HG03521 (cell line): Measurements from ENCODE around the gene SHLD1.
"Not testable (repeated sequence)": the region's sequence is repeated elsewhere in the genome, so short reads cannot be mapped to it uniquely, and the experiment has no call there.

Experiments
- ATAC-seq: cut with Tn5 transposase; IDR thresholded peaks from one replicate; pipeline ENCODE4 v1.9.1; 2021; ENCODE audit warnings: mild to moderate bottlenecking, moderate library complexity; ENCODE audit not compliant: unreplicated experiment

Gene SHLD1

DNA sequence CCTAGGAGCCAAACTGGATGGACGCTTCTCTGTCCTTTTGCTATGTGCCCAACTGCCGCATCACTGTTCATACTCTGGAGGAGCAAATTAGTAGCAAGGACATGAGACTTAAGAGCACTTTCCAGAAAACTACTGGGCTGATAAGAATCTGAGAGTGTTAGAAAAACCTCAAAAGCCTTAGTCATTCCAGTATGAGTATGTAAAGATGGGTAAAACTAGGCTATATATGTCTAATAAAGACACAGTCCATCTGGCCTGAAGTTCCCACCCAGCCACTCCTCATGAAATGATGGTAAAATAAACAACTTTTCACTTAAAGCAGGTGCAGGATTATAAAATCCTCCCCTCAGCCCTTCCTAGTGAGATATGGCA lies 30.6 kb downstream of the SHLD1 start:
- no peak for ATAC-seq

DNA sequence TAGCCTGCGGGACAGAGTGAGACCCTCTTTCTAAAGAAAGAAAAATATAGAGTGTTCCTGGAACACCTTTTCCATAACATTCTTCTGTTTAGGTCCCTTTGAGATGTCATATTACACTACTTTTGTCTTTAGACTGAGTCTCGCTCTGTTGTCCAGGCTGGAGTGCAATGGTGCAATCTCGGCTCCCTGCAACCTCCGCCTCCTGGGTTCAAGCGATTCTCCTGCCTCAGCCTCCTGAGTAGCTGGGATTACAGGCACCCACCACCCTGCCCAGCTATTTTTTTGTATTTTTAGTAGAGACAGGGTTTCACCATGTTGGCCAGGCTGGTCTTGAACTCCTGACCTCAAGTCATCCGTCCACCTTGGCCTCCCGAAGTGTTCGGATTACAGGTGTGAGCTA lies 31.2 kb downstream of the SHLD1 start:
- not testable (repeated sequence) for ATAC-seq

DNA sequence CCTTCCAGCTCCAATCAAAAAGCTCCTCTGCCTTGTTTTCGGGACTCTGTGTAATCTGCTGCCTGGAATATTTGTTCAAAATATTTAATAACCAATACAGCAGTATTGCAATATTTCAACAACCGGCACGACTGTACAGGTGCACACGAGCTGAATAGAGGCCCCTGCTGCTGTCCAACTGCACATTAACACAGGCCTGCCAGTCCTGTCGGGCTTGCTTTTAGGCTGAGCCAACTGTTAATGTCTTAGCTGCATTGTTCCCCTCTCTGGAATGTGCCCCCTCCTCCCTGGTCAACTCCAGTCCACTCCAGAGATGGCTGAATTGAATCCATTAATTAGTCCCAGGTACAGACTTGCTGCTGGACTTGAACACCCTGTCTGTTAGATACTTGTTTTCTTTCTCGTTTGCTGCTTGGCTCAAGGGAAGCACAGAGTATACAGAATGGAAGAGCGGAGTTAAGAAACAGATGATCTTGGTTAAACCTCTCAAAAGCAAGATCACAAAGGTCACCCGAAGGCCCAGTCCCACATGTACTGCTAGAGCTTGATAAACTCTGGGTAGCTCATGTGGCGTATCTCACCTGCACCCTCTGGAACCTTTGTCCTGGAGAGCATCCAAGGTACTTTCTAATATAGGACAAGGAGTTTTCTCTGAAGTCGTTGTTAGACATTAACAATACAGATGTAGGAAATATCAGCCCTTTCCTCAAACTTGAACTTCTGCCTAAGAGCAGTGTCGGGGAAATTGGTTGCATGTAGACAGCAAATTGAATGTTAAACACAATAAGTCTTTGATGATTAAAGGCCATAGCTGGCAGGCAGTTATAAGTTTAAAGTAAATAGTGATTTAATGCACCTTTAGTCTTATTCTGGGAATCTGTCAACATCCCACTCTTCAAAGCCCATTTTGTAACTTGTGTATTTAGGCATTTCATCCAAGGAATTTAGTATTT lies 31.9 kb downstream of the SHLD1 start:
- ATAC-seq: no peak

DNA sequence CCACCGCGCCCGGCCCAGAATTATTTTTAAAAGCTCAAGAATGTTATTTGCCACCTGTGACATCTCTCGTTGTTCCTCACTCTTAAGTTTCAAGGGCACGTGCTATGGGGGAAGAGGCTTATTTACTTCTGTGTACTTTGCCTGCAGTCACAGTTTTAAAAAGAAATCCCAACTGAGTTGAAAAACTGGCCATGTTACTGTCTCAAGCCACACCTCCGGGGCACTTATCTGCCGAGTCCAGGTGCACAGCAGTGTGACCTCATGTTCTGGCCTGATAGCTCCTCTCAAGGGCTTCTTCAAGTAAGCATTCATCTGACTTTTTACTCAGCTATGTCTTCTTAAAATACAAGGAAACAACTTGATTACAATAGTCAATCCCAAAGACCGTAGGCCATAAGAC lies 34.5 kb downstream of the SHLD1 start:
- no peak for ATAC-seq

DNA sequence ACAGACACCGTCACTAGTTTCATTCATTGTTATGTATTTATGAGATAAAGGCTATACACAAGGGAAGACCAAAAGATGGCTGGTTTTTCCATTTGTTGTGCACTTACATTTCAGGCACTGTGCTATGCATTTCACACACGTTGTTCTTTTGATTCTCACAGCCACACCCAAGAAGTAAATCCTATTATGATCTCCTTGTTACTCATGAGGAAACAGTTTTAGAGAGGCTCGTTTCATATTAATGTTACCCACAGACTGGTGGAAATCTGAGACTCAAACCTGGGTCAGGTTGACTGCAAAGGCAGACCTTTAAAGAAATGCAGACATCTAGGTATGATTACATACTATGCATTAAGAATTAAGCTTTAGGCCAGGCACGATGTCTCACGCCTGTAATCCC lies 34.9 kb downstream of the SHLD1 start:
- ATAC-seq: no peak

DNA sequence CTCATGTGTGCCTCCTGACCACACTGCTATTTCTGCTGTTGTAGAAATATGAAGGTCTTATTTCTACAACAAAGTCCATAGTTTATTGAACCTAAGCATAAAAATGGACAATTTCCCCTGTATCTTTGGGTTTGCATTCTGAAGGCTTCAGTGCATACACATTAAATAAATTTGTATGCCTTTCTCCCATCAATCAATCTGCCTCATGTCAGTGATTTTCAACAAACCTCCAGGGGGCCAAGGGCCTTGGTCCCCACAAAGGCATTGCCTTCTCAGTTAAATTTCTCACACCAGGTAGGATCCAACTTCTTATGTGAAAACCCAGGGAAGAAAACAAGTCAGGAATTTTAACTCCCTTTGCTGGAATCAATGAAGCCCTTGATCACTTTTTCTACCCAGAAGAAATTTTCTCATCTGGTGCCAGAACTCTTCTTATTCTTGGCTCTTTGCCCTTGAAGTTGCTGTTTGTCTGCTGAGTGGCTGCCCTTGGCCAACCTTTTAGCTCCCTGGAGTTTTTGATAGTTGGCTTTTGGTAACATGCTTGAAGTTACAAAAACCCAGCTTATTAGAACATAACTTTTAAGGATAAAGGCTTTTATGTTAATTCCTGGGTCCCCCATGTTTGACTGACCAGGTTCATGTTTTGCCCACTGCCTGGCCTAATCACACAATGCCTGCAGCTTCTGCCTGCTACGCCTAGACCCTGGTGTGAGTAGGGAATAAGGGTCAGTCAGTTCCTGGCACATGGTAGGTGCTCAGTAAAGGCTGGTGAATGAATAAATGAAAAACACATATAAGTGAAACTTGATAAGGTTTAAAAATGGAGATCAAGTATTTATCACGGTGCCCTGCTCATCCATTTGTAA lies 37.0 kb downstream of the SHLD1 start:
- ATAC-seq: no peak

DNA sequence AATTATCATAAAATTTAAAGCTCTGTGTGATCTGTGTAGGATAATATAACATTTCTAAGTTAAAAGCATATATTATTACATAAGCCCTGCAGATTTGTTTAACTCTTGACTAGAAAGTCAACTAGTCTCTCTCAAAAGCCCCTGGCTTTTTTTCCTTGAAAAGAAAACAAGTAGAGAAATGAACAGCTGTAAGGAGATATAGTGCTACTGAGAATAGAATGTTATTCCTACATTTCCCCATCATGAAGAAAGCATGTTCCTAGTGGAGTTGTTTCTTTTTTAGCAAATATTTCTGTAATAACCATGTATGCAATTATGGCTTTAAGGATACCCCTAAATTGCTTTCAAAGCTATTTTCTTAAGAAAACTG lies 37.6 kb downstream of the SHLD1 start:
- ATAC-seq: no peak

DNA sequence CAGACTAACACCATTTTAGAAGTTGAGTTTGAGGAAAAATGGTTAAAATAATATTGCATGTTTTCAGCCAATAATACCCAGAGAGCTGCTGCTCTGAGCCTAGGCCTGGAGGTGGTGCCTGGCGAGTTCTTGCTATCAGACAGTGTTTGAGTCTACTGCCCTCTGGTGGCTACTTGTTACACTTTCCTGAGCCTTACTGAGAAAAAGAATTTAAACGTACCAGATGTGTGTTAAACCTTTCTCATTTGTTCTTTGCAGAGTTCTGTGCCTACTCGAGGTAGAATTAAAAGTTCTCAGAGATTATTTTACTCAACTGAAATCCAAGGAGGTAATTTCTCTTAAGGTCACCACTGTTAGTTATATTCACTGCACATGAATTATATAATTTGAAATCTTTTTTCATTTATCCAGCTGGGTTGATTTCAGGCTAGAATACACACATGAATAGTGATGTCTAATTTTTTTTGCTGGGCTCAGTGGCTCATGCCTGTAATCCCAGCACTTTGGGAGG lies 38.2 kb downstream of the SHLD1 start:
- ATAC-seq: peak; percentile 64

DNA sequence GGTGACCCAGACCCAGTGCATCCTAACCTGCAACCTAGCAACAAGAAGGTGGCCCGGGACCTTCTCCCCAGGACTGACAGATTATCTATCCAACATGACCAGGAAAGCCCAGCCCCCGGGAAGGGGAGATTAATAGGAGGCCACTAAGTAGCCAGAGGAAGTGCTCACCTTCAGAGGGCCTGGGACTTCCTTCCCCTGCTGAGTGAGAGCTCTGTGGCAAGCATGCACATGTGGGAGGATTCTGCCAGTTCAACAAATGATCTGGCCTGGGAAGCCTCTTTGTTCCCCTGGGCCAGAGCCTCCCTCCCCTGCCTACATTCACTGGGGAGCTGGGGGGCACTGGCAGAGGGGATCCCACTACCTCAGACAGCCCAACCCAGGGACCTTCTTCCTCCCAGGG lies 39.6 kb downstream of the SHLD1 start:
- no peak for ATAC-seq

DNA sequence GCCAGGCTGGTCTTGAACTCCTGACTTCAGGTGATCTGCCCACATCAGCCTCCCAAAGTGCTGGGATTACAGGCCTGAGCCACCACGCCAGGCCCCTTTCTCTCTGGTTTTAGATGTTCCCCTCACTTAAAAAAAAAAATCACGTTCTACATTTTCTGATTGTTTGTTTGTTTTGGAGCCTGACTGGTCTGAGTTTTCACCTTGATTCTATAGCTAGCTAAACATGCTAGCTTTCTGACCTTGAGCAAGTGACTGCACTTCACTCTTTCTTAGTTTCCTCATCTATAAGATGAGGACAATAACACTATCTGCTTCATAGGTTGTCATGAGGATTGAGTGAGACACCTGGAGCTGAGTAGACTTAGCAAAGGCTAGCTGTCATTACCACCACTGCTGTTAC lies 43.7 kb downstream of the SHLD1 start:
- no peak for ATAC-seq

DNA sequence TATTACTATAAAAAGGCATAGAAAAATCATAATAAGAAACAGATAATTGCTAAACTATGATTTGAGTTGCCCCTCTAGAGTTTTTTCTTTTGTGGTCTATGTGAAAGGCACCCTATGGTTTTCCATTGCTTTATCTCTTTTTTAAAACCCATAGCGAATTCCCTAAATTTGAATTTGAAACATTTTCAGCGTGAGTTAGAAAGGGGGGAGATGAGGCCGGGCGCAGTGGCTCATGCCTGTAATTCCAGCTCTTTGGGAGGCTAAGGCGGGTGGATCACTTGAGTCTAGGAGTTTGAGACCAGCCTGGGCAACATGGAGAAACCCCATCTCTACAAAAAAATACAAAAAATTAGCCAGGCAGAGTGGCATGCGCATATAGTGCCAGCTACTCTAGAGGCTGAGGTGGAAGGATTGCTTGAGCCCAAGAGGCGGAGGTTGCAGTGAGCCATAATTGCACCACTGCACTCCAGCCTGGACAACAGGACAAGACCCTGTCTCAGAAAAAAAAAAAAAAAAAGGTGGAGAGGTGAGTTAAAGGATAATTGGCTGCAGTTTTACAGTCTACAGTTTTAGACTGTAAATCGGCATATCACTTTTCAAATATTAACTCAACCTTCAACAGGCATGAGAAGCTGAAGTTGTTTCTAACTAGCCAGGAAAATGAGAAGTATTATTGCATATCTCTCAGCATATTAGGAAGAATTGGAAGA lies 46.3 kb downstream of the SHLD1 start:
- no peak for ATAC-seq

DNA sequence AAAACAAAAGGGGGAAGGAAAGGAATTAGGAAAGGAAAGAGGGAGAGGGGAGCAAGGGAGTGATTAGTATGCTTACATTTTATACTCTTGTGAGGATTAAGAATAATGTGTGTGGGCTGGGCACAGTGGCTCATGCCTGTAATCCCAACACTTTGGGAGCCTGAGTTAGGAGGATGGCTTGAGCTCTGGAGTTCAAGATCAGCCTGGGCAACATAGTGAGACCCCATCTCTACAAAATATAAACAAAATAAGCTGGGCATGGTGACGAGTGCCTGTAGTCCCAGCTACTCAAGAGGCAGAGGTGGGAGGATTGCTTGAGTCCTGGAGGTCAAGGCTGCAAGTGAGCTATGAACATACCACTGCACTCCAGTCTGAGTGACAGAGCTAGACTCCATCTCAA lies 47.0 kb downstream of the SHLD1 start:
- ATAC-seq: no peak

DNA sequence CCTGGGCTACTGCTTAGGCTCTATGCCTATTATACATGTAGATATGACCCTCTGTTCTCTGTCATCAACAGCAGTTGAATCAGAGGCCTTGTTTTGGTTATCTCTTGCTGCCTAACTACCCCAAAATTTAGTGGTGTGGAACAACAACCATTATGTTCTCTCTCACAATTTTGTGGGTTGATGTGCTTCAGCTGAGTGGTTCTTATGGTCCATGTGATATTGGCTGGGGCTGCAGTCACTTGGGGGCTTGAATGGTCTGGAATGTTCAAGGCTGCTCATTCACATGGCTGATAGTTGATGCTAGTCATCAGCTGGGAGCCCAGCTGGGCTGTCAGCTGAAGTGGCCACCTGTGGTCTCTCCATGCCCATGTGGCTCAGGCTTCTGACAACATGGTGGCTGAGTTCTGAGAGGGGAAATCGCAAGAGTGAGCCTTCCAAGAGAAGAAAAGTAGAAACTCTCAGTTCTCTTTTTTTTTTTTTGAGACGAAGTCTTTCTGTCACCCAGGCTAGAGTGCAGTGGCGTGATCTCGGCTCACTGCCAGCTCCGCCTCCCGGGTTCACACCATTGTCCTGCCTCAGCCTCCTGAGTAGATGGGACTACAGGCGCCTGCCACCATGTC lies 47.8 kb downstream of the SHLD1 start:
- ATAC-seq: peak; percentile 91

DNA sequence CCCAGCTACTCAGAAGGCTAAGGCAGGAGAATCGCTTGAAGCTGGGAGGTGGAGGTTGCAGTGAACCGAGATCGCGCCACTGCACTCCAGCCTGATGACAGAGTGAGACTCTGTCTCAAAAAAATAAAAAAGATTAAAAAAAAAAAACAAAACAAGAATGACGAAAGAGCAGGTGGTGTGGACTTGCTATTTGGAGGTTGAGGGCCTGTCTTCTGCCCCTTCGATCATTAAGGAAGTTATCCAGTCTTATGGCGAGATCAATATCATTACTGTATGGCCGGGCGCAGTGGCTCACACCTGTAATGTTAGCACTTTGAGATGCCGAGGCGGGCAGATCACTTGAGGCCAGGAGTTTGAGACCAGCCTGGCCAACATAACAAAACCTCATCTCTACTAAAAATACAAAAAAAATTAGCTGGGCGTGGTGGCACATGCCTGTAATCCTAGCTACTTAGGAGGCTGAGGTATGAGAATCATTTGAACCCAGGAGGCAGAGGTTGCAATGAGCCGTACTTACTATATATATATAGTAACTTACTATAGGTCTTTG lies 53.6 kb downstream of the SHLD1 start:
- not testable (repeated sequence) for ATAC-seq

DNA sequence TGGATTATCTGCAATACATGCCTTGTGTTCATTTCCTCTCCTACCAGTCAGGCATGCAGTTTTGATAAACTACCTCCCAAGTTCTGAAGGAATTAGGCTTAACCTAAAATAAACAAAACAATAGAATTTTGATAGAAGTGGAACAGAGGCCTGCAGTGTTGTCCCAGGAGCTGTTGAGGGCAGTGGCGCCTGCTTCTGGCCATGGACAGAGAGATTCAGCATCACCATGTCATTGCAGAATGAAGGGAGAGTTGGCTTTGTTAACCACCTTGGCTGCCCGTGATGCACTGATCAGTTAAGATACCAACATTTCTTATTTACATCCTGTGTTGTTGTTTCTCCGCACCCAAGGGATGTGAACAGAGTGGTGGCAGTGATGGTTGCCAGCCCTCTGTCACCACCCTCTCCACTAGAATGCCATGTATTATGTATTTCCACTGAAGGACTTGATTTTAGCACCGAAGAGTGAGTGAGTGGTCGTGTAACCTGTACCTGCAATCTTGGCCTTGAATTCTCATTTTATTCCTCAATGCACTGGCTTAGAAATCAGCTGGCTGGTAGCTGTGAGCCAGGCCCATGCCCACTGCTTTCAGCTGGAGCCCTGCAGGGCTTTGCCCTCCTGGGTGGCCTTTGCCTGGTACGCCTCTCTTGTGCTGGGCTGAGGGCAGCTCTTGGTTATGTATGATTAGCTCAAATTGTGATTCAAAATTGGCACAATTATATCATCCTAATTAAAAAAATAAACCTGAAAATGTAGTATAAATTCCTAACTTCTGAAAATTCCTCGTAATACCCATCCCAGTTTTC lies 56.5 kb downstream of the SHLD1 start:
- ATAC-seq: no peak

DNA sequence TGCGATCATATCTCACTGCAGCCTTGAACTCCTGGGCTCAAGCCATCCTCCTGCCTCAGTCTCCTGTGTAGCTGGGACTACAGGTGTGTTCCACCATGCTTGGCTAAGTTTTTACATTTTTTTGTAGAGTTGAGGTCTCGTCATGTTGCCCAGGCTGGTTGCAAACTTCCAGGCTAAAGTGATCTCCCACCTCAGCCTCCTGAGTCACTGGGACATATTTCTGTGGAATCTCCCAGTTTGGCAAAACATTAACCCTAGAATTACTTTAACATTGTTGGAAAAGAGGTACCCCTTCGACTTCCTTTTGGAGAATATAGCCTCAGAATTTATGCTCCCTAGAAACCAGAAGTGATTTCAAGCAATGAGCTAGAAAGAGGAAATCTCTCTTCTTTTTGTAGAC lies 57.2 kb downstream of the SHLD1 start:
- ATAC-seq: no peak

DNA sequence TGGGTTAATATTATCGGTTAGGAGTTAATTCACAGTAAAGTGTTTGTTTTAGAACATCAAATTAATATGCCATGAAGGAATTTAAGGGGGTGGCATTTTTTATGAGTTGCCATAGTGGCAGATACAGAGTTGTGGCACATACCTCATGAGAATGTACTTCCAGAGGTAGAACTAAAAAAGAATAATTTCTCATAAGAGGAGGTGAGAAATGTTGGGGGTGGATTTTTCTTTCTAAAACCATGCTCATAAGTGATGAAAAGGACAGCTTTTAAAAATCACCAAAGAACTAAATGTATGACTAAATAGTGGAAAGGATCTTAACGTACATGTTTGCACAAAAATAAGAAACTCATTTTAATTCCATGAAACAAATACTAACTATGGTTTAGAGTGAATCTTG lies 58.7 kb downstream of the SHLD1 start:
- ATAC-seq: no peak

DNA sequence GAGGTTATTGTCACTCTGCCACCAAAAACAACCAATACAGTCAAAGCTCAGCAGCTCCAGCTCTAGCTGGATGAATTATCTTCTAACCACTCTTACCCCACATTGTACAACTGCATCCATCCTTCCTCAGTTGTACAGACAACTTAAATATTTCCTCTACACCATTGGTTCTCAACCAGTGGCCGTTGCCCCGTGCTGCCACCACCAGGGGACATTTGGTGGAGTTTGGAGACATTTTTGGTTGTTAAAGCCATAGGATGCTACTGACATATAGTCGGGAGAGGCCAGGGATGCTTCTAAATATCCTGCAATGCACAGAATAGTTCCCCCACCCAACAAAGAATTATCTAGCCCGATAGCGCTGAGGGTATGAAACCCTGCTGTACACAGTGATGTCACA lies 59.3 kb downstream of the SHLD1 start:
- no peak for ATAC-seq

DNA sequence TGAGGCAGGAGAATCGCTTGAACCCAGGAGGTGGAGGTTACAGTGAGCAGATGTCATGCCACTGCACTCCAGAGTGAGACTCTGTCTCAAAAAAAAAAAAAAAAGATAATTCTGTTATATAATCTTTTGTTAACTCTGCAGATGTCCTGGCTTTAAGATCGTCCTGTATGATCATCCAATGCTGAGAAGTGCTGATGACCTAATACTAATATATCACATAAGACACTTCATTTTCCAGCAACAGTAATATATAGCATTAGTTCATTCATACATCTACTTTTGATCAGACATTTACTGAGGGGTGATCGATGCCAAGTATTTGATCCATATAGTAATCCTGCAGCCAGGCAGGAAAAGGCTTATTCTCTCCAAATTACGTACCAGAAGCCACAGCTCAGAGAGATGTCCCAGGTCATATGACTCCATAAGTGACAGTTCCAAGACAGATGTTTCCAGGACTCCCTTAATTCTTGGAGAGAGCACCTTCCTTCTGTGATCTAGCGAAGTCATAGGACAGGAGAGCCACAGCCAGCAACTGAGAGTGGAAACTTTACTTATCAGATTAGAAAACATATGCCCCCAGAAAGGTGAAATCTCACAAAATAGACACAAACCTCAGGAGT lies 60.7 kb downstream of the SHLD1 start:
- ATAC-seq: no peak
